ENCODE results near the gene TMEM229B. TPM values are rescaled to one million over a fixed set of nuclear protein-coding genes. Genes with fewer than 3 reads are reported as not detected.

TMEM229B gene
- 33.2 TPM for total RNA-seq

- peak; percentile 41 for DNase-seq (ENCODE audit: low spot score)
Measured at GRCh38 chr14:67487937-67488893, at the start of gene TMEM229B. TSS of gene TMEM229B (minus strand) at chr14:67488721. CDS start at chr14:67473923, 14,798 bp downstream.

DNA sequence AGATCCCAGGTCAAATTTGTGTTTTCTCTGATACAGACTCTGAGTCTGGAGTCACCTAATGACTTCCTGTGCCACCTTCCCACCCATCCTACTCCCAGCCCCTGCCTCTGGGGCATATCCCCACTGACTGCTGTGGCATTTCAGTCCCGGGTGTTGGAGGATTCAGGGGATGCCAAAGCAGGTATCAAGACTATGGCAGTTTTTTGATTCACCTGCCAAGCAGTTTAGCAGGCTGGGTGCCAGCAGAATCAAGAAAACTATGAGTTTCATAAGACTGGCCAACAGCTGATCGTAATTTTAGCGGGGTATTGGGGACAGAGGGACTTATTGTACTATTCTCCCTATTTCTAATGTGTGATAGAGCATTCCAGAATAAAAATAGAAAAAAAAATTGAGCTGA, 49.2 kb upstream of the TMEM229B start:
- no peak for DNase-seq (ENCODE audit: low spot score)

- no peak for DNase-seq (ENCODE audit: low spot score)
Measured at GRCh38 chr14:67536087-67536486, 47.6 kb upstream of the TMEM229B start.

GRCh38 chr14:67533754-67534085, 45.2 kb upstream of the TMEM229B start:
- no peak for DNase-seq (ENCODE audit: low spot score)

GRCh38 chr14:67532998-67533753, 44.7 kb upstream of the TMEM229B start, which contains the start of gene PLEKHH1:
TSS of gene PLEKHH1 (plus strand) at chr14:67533290. CDS start at chr14:67541868, 8,578 bp downstream.
- peak; percentile 77 for DNase-seq (ENCODE audit: low spot score)

- DNase-seq (ENCODE audit: low spot score) = no peak
Measured at GRCh38 chr14:67532606-67532997, 44.1 kb upstream of the TMEM229B start.

- no peak for DNase-seq (ENCODE audit: low spot score)
Measured at GRCh38 chr14:67529947-67530935, 41.7 kb upstream of the TMEM229B start.

DNA sequence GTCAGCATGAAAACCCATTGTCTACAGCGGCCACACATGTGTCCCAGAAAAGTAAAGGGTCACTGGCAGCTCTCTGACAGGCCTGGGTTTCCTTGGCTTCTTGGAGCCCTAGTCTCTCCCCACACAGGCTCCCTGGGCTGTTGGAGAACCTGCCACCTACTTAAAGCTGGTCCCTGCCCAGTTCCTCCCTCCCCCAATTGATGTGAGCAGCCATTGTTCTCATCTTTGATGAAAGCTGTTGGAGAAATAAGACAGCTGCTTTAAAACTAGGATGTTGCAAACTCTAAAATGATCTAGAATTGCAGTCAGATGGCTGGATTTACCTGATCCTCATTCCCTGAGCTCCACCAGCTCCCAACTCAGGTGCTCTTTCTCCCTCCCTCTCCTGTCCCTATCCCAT, 39.8 kb upstream of the TMEM229B start:
- DNase-seq (ENCODE audit: low spot score) = no peak

- no peak for DNase-seq (ENCODE audit: low spot score)
Measured at GRCh38 chr14:67527756-67528155, 39.2 kb upstream of the TMEM229B start.

GRCh38 chr14:67526676-67527459, 38.3 kb upstream of the TMEM229B start:
- DNase-seq (ENCODE audit: low spot score) = peak; percentile 52

- no peak for DNase-seq (ENCODE audit: low spot score)
Measured at GRCh38 chr14:67526181-67526580, 37.7 kb upstream of the TMEM229B start.

DNA sequence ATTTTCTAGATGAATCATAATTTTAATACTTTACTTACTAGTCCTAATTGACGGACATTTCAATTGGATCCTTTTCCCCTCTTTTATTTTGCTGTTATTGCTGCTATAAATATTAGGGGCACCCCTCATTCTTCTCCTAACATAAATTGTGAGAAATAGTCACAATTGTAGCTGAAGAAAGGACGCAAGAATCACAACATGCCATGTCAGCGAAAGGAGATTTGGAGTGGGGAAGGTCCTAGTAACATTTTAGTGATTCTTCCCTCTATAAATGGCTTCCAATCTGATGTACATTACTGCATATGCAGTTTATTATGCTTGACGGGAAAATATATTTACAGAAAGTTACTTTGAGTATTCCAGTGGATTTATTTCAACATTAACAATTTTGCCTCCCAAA, 36.9 kb upstream of the TMEM229B start:
- DNase-seq (ENCODE audit: low spot score) = no peak

- DNase-seq (ENCODE audit: low spot score) = no peak
Measured at GRCh38 chr14:67524634-67524963, 36.1 kb upstream of the TMEM229B start.

- DNase-seq (ENCODE audit: low spot score) = no peak
Measured at GRCh38 chr14:67523764-67524633, 35.5 kb upstream of the TMEM229B start.

GRCh38 chr14:67522270-67522669, 33.7 kb upstream of the TMEM229B start:
- no peak for DNase-seq (ENCODE audit: low spot score)

DNA sequence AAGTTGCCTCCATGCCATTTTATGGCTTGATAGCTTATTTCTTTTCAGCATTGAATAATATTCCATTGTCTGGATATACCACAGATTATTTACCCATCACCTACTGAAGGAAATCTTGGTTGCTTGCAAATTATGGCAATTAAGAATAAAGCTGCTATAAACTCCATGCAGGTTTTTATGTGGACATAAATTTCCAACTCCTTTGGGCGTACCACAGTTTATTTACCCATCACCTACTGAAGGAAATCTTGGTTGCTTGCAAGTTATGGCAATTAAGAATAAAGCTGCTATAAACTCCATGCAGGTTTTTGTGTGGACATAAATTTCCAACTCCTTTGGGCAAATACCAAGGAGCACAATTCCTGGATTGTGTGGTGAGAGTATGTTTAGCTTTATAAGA, 32.0 kb upstream of the TMEM229B start:
- no peak for DNase-seq (ENCODE audit: low spot score)

- DNase-seq (ENCODE audit: low spot score) = no peak
Measured at GRCh38 chr14:67519406-67519805, 30.9 kb upstream of the TMEM229B start.

GRCh38 chr14:67517083-67517482, 28.6 kb upstream of the TMEM229B start:
- peak; percentile 38 for DNase-seq (ENCODE audit: low spot score)

DNA sequence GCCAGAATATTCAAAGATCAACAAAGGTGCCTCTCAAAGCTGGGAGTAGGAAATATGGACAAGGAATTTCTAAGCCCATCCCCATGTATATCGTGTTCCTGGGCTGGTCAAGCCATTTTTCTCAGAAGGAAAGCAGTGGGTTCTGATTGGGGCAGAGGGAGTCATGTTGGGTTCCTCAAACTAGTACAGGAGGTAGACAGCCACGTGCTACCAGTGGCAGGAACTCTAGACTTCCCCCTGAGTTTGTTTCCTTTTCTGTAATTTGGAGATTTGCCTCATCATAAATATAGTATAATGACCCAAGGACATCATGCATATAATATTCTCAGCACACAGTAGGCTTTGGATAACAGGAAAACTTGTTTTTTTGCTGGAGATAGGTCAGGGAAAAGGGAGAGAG, 28.2 kb upstream of the TMEM229B start:
- DNase-seq (ENCODE audit: low spot score) = no peak

Measured in mucosa of gallbladder (tissue), 1 donor.